Activated CD8-positive, alpha-beta T cell treated with anti-CD3 and anti-CD28 coated beads for 36 hours (primary cell): ENCODE measurements around the gene UNG. TPM values are rescaled to one million over a fixed set of nuclear protein-coding genes. Genes with fewer than 3 reads are reported as not detected.

Source experiments
- ATAC-seq: fragments of 200-7000 bp; cut with Tn5 transposase; one replicate; pipeline ENCODE4 v1.10.0; 2021; ENCODE audit warnings: mild to moderate bottlenecking, moderate library complexity
- CTCF ChIA-PET: fragments of 350-600 bp; sonication (Branson Sonifier 250); formaldehyde crosslinking; loops from one replicate; lab custom pipeline; 2021; ENCODE audit warnings: antibody characterized with exemption; lab: Charles Lee
- POLR2A ChIA-PET: fragments of 350-600 bp; sonication (Branson Sonifier 250); formaldehyde crosslinking; loops from one replicate; lab custom pipeline; 2021; ENCODE audit warnings: antibody characterized with exemption; lab: Charles Lee
- DNase-seq: peaks from one replicate; pipeline ENCODE4 v3.0.0-alpha.2; 2020
- H3K27ac Mint-ChIP-seq: one replicate; pipeline ENCODE4 v1.8.0; 2021; ENCODE audit warnings: mild to moderate bottlenecking, mixed read lengths
- H3K27me3 Mint-ChIP-seq: one replicate; pipeline ENCODE4 v1.8.0; 2021; ENCODE audit warnings: mixed read lengths
- H3K36me3 Mint-ChIP-seq: one replicate; pipeline ENCODE4 v1.8.0; 2021; ENCODE audit warnings: low read depth, mixed read lengths
- H3K4me1 Mint-ChIP-seq: one replicate; pipeline ENCODE4 v1.8.0; 2021; ENCODE audit warnings: low read depth, mixed read lengths
- H3K4me3 Mint-ChIP-seq: one replicate; pipeline ENCODE4 v1.8.0; 2021; ENCODE audit warnings: mild to moderate bottlenecking, moderate library complexity, mixed read lengths
- H3K9me3 Mint-ChIP-seq: one replicate; pipeline ENCODE4 v1.8.0; 2021; ENCODE audit warnings: mixed read lengths
- intact Hi-C: fragments of 100-400 bp; cut with micrococcal nuclease; formaldehyde crosslinking; loops from one replicate; pipeline ENCODE4 v1.10.0; 2022
- total RNA-seq, 2 experiments: library from RNA; stranded (reverse); gene quantifications; one replicate each; pipeline ENCODE4 v1.2.3, GENCODE V29; 2021
- TF ChIP-seq, protein P1 (sequence below): fragments of 200-600 bp; IDR thresholded peaks from one replicate; pipeline ENCODE4 v1.8.0; 2022; ENCODE audit warnings: antibody characterized with exemption, mild to moderate bottlenecking

The UNG gene
- total RNA-seq, 2 experiments from 2014 or later, result 86.4 to 93.3 TPM

DNA sequence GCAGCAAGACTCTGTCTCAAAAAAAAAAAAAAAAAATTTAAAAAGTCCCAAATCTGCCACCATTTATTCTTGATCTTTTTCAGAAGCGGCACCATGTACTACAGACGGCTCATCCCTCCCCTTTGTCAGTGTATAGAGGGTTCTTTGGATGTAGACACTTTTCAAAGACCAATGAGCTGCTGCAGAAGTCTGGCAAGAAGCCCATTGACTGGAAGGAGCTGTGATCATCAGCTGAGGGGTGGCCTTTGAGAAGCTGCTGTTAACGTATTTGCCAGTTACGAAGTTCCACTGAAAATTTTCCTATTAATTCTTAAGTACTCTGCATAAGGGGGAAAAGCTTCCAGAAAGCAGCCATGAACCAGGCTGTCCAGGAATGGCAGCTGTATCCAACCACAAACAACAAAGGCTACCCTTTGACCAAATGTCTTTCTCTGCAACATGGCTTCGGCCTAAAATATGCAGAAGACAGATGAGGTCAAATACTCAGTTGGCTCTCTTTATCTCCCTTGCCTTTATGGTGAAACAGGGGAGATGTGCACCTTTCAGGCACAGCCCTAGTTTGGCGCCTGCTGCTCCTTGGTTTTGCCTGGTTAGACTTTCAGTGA is 12.5 kb downstream of the UNG start:
- ChIA-PET CTCF (interaction anchor here (0.9 to 3.2 kb wide), 3 partner anchors 10 to 159 kb away, joined by 3 to 30 read pairs (median 4); no protein-coding TSS in a partner anchor), POLR2A (interaction anchor here (0.7 to 1.3 kb wide), 3 partner anchors 9 to 11 kb away, joined by 3 to 6 read pairs (median 3); no protein-coding TSS in a partner anchor)
- no peak overlapping the region for H3K4me3 Mint-ChIP-seq
- no peak overlapping the region for H3K27ac Mint-ChIP-seq
- no peak for ATAC-seq
- no peaks in the 10 kb centered on the region for H3K27me3 Mint-ChIP-seq
- DNase-seq, result no peak
- H3K36me3 Mint-ChIP-seq, result peaks cover 28% of the 10 kb centered on the region
- no peaks in the 10 kb centered on the region for H3K9me3 Mint-ChIP-seq
- intact Hi-C loops, result loop anchor here (5.0 kb wide), 1 partner anchor 282 kb away; no protein-coding TSS in a partner anchor
- TF ChIP-seq, protein P1, sequence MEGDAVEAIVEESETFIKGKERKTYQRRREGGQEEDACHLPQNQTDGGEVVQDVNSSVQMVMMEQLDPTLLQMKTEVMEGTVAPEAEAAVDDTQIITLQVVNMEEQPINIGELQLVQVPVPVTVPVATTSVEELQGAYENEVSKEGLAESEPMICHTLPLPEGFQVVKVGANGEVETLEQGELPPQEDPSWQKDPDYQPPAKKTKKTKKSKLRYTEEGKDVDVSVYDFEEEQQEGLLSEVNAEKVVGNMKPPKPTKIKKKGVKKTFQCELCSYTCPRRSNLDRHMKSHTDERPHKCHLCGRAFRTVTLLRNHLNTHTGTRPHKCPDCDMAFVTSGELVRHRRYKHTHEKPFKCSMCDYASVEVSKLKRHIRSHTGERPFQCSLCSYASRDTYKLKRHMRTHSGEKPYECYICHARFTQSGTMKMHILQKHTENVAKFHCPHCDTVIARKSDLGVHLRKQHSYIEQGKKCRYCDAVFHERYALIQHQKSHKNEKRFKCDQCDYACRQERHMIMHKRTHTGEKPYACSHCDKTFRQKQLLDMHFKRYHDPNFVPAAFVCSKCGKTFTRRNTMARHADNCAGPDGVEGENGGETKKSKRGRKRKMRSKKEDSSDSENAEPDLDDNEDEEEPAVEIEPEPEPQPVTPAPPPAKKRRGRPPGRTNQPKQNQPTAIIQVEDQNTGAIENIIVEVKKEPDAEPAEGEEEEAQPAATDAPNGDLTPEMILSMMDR, result no peak
- peaks cover 13% of the 10 kb centered on the region for H3K4me1 Mint-ChIP-seq

DNA sequence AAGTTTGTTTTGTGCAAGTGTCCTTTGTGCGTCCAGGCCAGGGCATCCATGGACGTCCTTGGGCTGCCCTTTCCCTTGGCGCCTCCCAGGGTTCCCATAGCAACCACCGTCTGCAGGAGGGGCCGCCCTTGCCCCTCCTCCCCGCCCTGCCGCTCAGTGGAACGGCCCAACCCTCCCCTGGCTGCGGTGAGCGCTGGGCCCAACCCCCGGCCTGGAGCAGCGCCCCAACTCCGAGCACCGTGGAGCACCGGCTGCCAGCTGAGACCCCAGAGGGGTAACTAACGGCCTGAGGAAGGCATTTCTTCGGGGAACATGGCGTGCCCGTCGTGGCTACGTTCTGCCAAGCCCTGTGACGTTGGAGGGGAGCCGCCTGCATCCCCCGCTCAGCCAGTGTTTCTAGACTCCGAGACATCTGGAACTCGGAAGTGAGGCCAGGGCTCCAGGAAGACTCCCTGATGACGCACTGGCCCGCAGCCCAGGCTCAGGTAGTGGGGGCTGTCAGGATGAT is 13.6 kb downstream of the UNG start:
- Mint-ChIP-seq H3K4me3 (peak overlapping the region; percentile 59), H3K9me3 (no peaks in the 10 kb centered on the region), H3K27me3 (no peaks in the 10 kb centered on the region), H3K27ac (peak overlapping the region; percentile 55), H3K4me1 (peaks cover 23% of the 10 kb centered on the region), H3K36me3 (peaks cover 19% of the 10 kb centered on the region)
- intact Hi-C loops, result no loop called here
- CTCF ChIA-PET, result interaction anchor here (0.7 to 3.2 kb wide), 18 partner anchors 9 to 353 kb away, joined by 3 to 30 read pairs (median 4); partner anchors contain the start of gene UNG
- ATAC-seq, result peak; percentile 86
- POLR2A ChIA-PET, result interaction anchor here (0.7 to 1.5 kb wide), 4 partner anchors 9 to 126 kb away, joined by 3 to 6 read pairs (median 4); partner anchors contain the start of gene USP30
- TF ChIP-seq, protein P1, result no peak
- DNase-seq, result peak; percentile 51

DNA sequence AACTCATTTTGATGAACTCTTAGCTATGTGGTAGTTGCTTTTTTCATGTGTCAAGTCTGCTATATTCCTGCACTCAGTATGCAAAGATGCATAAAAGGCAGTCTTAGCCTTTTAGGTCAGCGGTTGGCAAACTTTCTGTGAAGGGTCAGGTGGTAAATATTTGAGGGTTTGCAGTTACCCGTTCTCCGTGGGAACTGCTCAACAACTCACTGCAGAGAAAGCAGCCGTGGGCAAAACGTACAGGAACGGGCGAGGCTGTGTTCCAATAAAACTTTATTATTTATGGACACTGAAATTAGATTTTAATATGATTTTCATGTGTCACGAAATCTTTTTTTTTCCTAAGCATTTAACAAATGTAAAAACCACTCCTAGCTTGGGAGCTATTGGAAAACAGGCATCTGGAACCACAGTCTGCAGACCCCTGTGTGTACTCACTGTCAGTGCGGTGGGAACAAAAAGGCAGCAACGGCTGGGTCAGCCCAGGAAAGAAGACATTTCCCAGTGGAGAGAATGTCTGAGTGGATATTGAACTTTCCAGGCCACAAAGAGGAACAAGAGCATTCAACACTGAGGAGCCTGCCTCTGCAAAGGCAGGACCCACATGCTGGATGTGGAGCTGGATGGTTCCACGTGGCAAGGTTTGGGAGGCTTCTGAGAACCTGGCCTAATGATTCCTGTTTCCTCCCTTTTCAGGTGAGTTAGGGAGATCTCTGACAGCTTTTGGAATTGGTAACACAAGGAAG is 15.5 kb downstream of the UNG start:
- ChIA-PET CTCF (interaction anchor here (0.8 to 3.2 kb wide), 14 partner anchors 7 to 281 kb away, joined by 3 to 30 read pairs (median 4); no protein-coding TSS in a partner anchor), POLR2A (no interaction called here)
- peaks cover 23% of the 10 kb centered on the region for H3K4me1 Mint-ChIP-seq
- intact Hi-C loops, result no loop called here
- no peak overlapping the region for H3K4me3 Mint-ChIP-seq
- H3K36me3 Mint-ChIP-seq, result peaks cover 14% of the 10 kb centered on the region
- H3K27me3 Mint-ChIP-seq, result no peaks in the 10 kb centered on the region
- ATAC-seq (no peak), DNase-seq (no peak)
- no peak overlapping the region for H3K27ac Mint-ChIP-seq
- TF ChIP-seq, protein P1, result no peak
- no peaks in the 10 kb centered on the region for H3K9me3 Mint-ChIP-seq

DNA sequence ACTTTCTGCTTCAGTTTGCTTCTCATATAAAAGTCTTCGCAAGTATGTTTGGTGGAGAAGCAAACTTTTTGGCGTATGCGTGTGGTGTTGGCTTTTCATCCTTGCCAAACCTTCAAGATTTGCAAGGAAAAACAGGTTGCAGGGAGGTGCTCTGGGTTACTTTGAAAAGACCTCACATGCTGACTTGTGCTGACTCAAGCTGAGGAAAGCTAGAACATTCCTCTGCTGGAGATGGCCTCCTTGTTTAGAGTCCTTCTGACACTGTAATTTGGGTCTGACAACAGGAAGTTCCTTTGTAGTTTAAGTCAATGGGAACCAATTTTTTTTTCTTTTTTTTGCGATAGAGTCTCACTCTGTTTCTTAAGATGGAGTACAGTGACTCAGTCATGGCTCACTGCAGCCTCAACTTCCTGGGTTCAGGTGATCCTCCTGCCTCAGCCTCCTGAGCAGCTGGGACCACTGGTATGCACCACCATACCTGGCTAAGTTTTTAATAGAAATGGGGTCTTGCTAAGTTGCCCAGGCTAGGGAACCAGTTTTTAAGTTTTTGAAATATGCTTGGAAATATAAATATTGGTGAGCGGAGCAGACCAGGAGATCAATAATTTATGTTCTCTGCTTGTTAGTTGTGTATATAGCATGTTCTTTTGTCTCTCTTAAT is 16.4 kb downstream of the UNG start:
- intact Hi-C loops, result no loop called here
- ChIA-PET CTCF (interaction anchor here (1.3 to 2.6 kb wide), 3 partner anchors 20 to 280 kb away, joined by 3 to 9 read pairs (median 3); no protein-coding TSS in a partner anchor), POLR2A (no interaction called here)

More for the DNA sequence above, 16.4 kb downstream of the UNG start:
- Mint-ChIP-seq H3K27ac (no peak overlapping the region), H3K27me3 (no peaks in the 10 kb centered on the region), H3K4me3 (no peak overlapping the region), H3K9me3 (no peaks in the 10 kb centered on the region), H3K36me3 (peaks cover 8% of the 10 kb centered on the region), H3K4me1 (peaks cover 23% of the 10 kb centered on the region)
- DNase-seq (no peak), ATAC-seq (no peak)
- TF ChIP-seq, protein P1, result no peak
